Umbilical cord (tissue), 2 donors: Measurements from ENCODE around the gene SNX27. TPM values are rescaled to one million over a fixed set of nuclear protein-coding genes. Genes with fewer than 3 reads are reported as not detected.
A peak's percentile ranks its signal among the peaks of the same experiment; 100 is the strongest.
"Not testable (repeated sequence)": the region's sequence is repeated elsewhere in the genome, so short reads cannot be mapped to it uniquely, and the experiment has no call there.

Experiments
- DNase-seq: peaks from one replicate; pipeline ENCODE4 v3.0.0-alpha.2; 2015; ENCODE audit warnings: low spot score
- total RNA-seq: library from RNA; depleted of rRNA; stranded (reverse); fragments of >200 nt; gene quantifications from one replicate; pipeline ENCODE4 v1.2.3, GENCODE V29; 2014; ENCODE audit warnings: low replicate concordance; ENCODE audit not compliant: insufficient read depth

Gene SNX27
- total RNA-seq, 1 donor from 2014 or later: 47.4 TPM

DNA sequence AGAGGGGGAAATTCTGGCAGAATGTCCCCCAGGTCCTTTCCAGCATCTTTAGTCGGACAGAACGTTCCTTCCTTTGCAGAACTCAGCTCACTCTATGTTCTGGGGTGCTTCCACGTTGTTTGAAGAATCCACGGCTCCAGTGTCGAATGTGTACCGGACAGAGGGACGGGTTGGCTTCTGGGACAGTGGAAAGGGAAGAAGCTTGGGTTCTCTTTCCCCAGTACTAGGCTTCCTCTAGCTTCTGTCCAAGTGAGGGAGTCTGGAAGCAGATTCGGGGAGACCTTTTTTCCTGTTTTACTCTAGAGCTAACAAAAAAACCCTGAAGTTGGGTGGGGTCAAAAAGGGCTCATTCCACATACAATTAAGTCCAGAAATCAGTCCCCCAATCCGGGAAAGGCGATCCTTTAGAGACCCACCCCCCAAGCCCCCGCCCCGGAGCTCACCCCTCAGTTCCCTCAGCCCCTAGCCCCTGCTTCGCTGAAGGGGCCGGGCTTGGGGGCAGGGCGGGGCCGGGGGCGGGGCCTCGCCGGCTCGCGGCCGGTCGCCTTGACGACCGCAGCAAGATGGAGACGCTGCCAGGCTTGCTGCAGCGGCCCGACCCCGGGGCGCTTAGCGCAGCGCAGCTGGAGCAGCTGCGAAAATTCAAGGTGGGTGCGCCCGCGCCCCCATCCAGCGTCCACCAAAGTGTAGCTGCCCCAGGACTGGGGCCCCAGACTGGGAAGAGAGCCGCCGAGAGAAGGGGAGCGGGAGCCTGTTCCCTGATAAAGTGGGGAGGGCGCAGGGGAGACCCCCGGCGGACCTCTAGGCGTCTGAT lies 109.3 kb downstream of the SNX27 start, which contains the start of gene RIIAD1:
Gene RIIAD1, plus strand, starts transcription at position 549 of the 814 bp plus-strand sequence. Its CDS starts 15 bp downstream, at position 564.
- DNase-seq: no peak

- no peak for DNase-seq
Measured at GRCh38 chr1:151721788-151722510, 110.1 kb downstream of the SNX27 start.

GRCh38 chr1:151723726-151724370 lies 112.0 kb downstream of the SNX27 start:
- DNase-seq: no peak

DNA sequence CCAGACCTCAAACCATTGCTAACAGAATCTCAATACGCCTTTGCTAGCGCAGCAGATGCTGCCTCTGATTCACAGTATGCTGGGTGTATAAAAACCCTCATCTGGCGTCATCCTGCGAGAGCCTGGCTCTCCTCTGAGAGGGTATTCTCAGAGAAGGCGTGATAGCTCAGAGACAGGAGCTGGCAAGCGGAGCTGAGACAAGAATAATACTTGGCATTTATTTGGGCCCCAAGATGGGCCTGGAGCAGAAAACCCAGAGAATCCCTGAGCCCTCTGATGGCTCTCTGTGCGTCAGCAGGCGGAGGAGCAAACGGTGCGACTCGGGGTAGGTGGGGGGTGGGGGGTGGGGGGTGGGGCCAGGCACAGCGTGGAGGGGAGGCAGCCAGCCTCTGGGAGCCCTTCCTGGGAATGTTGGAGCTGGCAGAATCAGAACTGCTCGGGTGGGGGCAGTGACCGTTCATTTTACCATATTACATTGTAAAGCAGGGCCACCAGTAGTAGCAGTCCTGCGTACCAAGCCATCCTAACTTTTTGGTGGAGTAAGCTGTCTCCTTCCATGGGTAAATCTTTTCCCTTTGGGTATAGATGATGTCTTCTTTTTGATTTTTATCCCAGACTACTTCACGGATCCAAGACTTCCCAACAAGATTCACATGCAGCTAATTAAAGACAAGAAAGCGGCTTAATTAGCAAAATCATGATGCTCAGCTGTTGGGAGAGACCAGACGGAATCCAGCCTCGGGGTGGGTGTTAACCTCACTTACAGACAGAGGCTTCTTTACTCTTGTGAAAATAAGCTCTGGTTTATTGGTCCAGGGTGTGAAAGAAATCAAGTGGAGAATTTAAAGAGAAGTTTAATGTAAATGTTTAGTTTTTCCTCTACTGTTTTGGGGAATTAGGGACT lies 116.6 kb downstream of the SNX27 start:
- peak; percentile 87 for DNase-seq

- no peak for DNase-seq
Measured at GRCh38 chr1:151729157-151729965, 117.5 kb downstream of the SNX27 start.

DNA sequence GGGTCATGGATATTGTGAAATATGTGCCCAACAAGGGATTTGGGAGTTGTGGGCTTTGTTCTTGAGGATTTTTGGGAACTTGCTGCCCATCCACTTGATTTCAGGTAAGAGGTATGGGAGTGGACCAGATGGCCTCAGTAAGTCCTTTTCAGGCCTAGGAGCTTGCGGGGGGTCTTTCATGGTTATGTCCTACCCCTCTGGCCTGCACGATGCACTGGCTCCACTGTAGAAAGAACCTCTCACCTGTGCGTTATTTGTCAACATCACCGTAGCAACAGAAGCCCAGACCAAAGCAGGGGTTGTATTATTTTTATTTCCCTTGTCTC lies 118.1 kb downstream of the SNX27 start:
- no peak for DNase-seq

DNA sequence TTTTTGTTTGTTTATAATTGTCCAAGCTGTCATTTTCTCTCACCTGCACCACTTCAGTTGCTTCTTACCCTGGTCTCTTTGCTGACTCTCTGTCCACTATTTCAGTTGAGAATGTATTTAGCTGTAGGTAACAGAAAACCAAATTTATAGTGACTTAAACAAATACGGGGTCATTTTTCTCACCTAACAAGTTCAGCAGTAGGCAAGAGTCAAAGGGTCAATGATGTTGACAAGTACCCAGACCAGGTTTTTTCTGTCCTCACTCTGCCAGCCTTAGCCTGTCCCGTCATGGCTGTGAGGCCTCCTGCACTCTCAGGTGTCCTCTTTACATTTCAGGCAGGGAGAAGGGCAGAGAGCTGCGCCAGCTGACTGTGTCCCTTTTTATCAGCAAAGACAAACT lies 121.3 kb downstream of the SNX27 start:
- DNase-seq: no peak

DNA sequence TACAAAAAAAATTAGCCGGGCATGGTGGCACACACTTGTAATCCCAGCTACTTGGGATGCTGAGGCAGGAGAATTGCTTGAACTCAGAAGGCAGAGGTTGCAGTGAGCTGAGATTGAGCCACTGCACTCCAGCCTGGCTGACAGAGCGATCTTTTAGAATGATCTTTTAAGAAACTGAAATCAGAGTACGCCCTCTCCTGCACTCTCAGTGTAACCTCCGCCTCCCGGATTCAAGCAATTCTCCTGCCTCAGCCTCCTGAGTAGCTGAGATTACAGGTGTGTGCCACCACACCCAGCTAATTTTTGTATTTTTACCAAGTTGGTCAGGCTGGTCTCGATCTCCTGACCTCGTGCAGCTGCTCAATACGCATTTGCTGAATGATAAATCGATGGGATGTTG lies 122.1 kb downstream of the SNX27 start:
- not testable (repeated sequence) for DNase-seq

GRCh38 chr1:151737026-151737425 lies 125.2 kb downstream of the SNX27 start:
- no peak for DNase-seq

DNA sequence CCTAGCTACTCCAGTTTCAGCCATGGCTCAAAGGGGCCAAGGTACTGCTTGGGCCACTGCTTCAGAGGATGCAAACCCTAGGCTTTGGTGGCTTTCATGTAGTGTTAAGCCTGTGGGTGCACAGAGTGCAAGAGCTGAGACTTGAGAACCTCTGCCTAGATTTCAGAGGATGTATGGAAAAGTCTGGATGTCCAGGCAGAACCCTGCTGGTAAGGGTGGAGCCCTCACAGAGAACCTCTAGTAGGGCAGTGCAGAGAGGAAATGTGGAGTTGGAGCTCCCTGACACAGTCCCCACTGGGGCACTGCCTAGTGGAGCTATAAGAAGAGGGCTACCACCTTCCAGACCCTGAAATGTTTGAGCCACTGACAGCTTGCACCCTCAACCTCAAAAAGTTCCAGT lies 125.6 kb downstream of the SNX27 start:
- no peak for DNase-seq

- peak; percentile 72 for DNase-seq
Measured at GRCh38 chr1:151739590-151740355, 127.9 kb downstream of the SNX27 start.

GRCh38 chr1:151741516-151741915 lies 129.7 kb downstream of the SNX27 start:
- DNase-seq: no peak

Other genes with a start within 250 kb of the SNX27 start
- gene SELENBP1, start 239.3 kb upstream of the SNX27 start, total RNA-seq: 39.5 TPM
- gene PSMB4, start 212.5 kb upstream of the SNX27 start, total RNA-seq: 222 TPM
- 39.5 TPM for gene POGZ, start 152.6 kb upstream of the SNX27 start, total RNA-seq
- 5.3 TPM for gene CGN, start 100.7 kb upstream of the SNX27 start, total RNA-seq
- 25.5 TPM for gene TUFT1, start 71.7 kb upstream of the SNX27 start, total RNA-seq
- not detected for gene CELF3, start 104.8 kb downstream of the SNX27 start, total RNA-seq
- 4.1 TPM for gene RIIAD1, start 109.5 kb downstream of the SNX27 start, total RNA-seq
- gene MRPL9, start 151.4 kb downstream of the SNX27 start, total RNA-seq: 40.0 TPM
- gene TDRKH, start 178.4 kb downstream of the SNX27 start, total RNA-seq: 6.7 TPM
- gene LINGO4, start 193.4 kb downstream of the SNX27 start, total RNA-seq: 0.96 TPM
- gene RORC, start 219.8 kb downstream of the SNX27 start, total RNA-seq: 7.0 TPM
- not detected for gene C2CD4D, start 227.8 kb downstream of the SNX27 start, total RNA-seq
- not detected for gene THEM5, start 241.7 kb downstream of the SNX27 start, total RNA-seq